GM13977 (cell line): Measurements from ENCODE around the gene DAGLA.

ENCODE experiments used
- DNase-seq: peaks from one replicate; pipeline ENCODE4 v3.0.0; 2012; ENCODE audit warnings: low spot score
- in situ Hi-C: fragments of 300-500 bp; cut with MboI; formaldehyde crosslinking; loops from one replicate; pipeline ENCODE4 v1.12.0; 2022; ENCODE audit warnings: low sequenced_read_pairs, low pct_unique_long_range_greater_than_20kb, mixed read lengths, inconsistent platforms; ENCODE audit not compliant: unreplicated experiment
- TF ChIP-seq, protein P1 (sequence below): IDR thresholded peaks from 2 replicates; pipeline ENCODE4 v1.5.1; 2012; ENCODE audit warnings: mild to moderate bottlenecking, control low read depth; ENCODE audit not compliant: insufficient read depth; ENCODE audit errors: extremely low read depth, missing control alignments

Gene DAGLA

DNA sequence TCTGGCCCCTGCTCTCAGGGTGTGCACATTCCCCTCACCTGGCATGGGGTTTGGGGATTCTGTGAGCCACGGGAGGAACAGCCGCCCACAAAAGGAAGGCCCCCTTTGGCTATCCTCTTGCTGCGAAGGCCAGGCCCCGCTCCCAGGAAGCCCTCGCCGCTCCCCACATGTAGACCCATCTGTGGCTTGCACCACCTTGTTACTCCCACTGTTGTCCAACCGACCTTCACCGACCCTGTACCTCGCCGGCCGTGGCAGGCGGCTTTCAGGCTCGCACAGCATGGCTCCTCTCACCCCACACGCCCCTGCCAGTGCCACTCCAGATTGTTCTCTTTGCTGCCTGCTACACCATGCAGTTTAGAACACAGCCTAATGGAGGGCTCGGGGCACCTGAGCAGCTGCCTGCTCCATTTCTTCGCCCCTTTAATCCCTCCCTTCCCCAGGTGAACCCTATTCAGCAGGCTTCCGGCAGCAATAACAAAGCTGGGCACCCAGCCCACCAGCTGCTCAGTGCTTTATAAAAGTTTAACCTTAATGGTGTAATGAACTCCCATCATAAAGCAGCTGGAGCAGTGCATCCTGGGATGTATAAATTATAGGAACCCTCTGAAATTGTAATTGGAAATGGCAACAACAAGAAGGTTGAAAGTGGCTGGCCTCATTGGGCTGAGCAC lies 10.7 kb downstream of the DAGLA start:
- TF ChIP-seq, protein P1, sequence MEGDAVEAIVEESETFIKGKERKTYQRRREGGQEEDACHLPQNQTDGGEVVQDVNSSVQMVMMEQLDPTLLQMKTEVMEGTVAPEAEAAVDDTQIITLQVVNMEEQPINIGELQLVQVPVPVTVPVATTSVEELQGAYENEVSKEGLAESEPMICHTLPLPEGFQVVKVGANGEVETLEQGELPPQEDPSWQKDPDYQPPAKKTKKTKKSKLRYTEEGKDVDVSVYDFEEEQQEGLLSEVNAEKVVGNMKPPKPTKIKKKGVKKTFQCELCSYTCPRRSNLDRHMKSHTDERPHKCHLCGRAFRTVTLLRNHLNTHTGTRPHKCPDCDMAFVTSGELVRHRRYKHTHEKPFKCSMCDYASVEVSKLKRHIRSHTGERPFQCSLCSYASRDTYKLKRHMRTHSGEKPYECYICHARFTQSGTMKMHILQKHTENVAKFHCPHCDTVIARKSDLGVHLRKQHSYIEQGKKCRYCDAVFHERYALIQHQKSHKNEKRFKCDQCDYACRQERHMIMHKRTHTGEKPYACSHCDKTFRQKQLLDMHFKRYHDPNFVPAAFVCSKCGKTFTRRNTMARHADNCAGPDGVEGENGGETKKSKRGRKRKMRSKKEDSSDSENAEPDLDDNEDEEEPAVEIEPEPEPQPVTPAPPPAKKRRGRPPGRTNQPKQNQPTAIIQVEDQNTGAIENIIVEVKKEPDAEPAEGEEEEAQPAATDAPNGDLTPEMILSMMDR: no peak
- in situ Hi-C loops: no loop called here
- DNase-seq: no peak

DNA sequence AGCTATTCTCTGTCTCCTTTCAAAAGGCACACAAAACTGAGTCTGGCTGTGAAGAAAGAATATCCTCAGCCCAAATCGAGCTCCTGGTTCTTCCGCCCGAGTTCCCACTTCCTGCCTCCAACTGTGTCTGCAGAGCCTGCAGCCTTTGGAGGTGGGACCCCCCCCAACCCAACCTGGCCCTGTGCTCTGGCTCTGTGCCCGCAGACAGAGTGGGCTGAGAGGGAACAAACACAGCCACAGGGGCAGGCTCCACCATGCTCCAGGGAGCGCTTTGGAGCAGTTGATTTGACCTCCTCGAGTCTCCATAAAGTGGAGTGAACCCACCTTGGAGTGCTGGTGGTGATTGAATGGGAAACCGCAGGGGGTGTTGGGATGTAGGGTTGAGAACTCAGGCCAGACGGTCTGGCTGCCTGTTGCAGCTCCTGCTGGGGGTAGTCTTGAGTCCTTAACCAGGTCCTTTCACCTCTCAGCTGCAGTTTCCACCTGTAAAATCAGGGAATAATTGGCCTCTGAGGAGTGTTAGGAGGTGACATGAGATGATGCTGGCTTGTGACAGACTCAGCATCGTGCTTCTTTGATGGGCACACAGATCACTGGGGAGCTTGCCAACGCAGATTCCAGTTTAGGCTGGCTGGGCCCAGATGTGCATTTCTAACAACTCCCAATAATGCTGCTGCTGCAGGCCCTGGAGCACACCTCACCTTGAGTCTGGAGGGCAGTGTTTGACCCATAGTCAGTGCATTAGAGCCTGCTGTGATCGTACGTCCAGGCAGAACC lies 11.4 kb downstream of the DAGLA start:
- DNase-seq: no peak
- TF ChIP-seq, protein P1: no peak
- in situ Hi-C loops: no loop called here

DNA sequence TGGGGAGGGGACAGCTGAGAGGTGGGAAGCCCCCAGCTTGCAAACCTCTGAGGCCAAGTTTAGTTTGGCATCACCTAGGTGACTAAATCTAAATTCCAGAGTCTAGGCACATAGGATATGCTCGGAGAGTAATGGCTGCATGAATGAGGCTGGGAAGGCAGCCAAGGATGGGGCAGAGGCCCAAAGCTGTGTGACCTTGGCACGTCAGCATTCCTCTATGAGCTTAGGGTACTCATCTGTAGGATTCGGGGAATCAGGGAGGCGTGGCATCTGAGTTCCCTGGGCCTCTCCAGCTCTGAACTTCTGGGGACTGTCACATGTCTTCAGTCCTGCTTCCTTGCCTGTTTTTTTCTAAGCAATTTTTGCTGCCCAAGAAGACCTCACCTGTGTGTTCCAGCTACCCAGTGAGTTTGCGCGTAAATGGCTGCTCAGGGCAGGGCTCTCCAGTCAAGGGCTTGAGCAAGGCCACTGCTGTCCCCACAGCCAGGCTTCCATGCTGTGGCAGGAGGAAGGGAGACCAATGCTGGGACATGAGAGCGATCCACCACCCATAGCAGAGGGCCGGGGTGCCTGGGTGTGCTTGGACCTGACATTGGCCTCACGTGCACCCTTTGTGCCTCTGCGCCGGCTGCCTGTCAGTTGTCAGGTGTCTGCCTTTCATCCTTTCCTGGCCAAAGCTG lies 13.9 kb downstream of the DAGLA start:
- in situ Hi-C loops: no loop called here
- TF ChIP-seq, protein P1: no peak
- no peak for DNase-seq

DNA sequence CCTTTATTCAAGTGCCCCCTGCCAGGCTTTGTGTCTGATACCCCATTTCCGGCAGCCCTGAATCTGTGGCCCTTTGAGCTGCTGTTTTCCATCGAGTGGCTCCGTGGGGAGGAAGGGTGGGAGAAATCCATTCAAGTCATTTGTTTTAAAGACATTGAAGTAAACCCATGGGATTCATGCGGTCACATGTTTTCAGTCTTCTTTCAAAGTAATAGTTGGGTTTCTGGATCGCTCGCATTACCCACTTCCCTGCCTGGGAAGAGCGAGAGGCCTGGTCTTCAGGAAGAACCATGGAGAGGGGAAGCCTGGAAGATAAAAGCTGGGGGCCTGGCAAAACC lies 14.4 kb downstream of the DAGLA start:
- no peak for DNase-seq
- TF ChIP-seq, protein P1: no peak
- in situ Hi-C loops: no loop called here

DNA sequence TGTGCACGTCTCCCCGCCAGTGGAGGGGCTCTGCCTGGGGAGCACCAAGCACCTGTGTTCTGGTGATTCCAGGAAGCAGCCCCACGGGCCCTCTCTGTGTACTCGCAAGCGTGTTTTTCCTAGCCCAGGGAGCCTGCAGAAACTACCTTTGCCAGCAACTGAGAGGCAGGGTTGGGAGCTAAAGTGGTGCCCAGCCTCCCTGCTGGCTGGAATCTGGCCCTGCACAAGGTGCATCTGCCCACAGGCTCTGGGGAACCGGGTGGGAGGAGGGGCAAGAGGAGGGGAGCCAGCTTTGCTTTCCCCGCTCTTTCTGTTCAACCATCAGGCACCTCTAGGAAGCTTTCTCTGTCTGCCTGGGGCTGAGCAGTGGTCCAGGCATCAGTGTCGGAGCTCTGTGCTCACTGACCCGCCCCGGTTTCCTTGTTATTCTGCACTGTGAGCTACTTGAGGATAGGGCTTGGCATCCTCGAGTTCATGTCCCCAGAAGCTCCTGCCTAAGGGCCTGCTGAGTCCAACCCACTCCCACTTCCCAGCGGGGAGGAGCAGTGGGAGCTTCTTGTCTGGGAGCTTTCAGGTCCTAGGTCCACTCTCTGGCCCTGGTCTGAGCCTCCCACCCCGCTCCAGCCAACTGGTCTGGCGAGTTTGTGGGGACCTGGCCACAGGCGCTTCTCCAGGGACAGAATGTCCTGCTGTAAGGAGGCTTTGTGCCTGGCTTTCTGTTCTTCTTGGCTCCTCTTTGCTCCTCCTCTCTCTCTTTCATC lies 14.9 kb downstream of the DAGLA start:
- in situ Hi-C loops: no loop called here
- TF ChIP-seq, protein P1: no peak
- DNase-seq: no peak

DNA sequence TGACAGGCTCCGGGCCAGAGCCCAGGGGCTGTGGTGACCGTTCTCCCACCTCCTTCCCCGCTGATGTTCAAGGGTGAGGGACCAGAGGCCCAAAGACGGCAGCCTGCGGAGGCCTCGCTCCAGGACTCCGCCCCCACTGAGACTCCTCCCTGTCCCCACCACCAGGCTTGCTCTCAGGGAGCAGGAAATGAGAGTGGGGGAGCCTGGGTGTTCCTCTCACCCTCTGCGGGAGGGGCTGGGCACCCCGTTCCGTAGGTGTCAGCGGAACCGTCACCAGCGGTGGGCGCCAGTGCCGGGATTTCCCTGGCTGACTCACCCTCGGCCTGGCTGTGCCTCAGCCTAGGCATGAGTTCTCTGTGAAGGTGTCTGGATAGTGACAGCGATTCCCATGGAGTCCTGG lies 15.7 kb downstream of the DAGLA start:
- TF ChIP-seq, protein P1: no peak
- in situ Hi-C loops: no loop called here
- DNase-seq: peak; percentile 72
